GM19035 (cell line): ENCODE measurements around the gene CLEC11A.
"Not testable (repeated sequence)": the region's sequence is repeated elsewhere in the genome, so short reads cannot be mapped to it uniquely, and the experiment has no call there.

Source experiments
- ATAC-seq: cut with Tn5 transposase; IDR thresholded peaks from one replicate; pipeline ENCODE4 v1.9.1; 2021; ENCODE audit not compliant: unreplicated experiment

Gene CLEC11A

GRCh38 chr19:50721441-50722137, 1.6 kb upstream of the CLEC11A start:
- no peak for ATAC-seq

GRCh38 chr19:50722201-50723013, 757 bp upstream of the CLEC11A start:
- no peak for ATAC-seq

- no peak for ATAC-seq
Measured at GRCh38 chr19:50723735-50724521, 764 bp downstream of the CLEC11A start.

GRCh38 chr19:50724522-50725217, 1.5 kb downstream of the CLEC11A start:
- ATAC-seq, result peak; percentile 87

- ATAC-seq, result peak; percentile 36
Measured at GRCh38 chr19:50725218-50725910, 2.2 kb downstream of the CLEC11A start.

- ATAC-seq, result no peak
Measured at GRCh38 chr19:50725911-50726230, 2.7 kb downstream of the CLEC11A start.

GRCh38 chr19:50728084-50728737, 5.0 kb downstream of the CLEC11A start:
- ATAC-seq, result no peak

- no peak for ATAC-seq
Measured at GRCh38 chr19:50729894-50730293, 6.7 kb downstream of the CLEC11A start.

- no peak for ATAC-seq
Measured at GRCh38 chr19:50735869-50736268, 12.7 kb downstream of the CLEC11A start.

GRCh38 chr19:50736338-50736737, 13.2 kb downstream of the CLEC11A start:
- no peak for ATAC-seq

- no peak for ATAC-seq
Measured at GRCh38 chr19:50739132-50739913, 16.2 kb downstream of the CLEC11A start.

GRCh38 chr19:50739914-50740426, 16.8 kb downstream of the CLEC11A start:
- no peak for ATAC-seq

- no peak for ATAC-seq
Measured at GRCh38 chr19:50741179-50741933, 18.2 kb downstream of the CLEC11A start.

GRCh38 chr19:50743537-50743936, 20.4 kb downstream of the CLEC11A start:
- no peak for ATAC-seq

GRCh38 chr19:50745221-50745620, 22.1 kb downstream of the CLEC11A start:
- ATAC-seq, result no peak

- ATAC-seq, result not testable (repeated sequence)
Measured at GRCh38 chr19:50747141-50747540, 24.0 kb downstream of the CLEC11A start.

- no peak for ATAC-seq
Measured at GRCh38 chr19:50749490-50749889, 26.3 kb downstream of the CLEC11A start.

GRCh38 chr19:50750010-50750409, 26.8 kb downstream of the CLEC11A start:
- no peak for ATAC-seq
